HL-60/S4 (cell line): ENCODE measurements around the gene FHL2.
"Not testable (repeated sequence)": the region's sequence is repeated elsewhere in the genome, so short reads cannot be mapped to it uniquely, and the experiment has no call there.

ENCODE experiments used
- in situ Hi-C: fragments of 300-500 bp; cut with MboI; formaldehyde crosslinking; loops from 2 replicates; pipeline ENCODE4 v1.14.3; 2022; ENCODE audit warnings: low sequenced_read_pairs

Gene FHL2

DNA sequence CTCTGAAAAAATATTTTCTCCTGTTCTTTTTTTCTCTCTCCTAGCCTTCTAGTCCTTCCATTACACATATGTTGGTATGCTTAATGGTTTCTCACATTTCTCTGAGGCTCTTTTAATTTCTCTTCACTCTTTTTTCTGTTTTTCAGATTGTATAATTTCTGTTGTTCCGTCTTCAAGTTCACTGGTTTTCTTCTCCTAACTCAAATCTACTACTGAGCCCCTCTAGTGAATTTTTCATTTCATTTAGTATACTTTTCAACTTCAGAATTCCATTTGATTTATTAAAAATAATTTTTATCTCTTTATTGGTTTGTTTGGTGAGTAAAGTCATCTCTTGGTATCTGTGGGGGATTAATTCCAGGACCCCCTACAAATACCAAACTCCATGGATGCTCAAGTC is 41.7 kb downstream of the FHL2 start:
- in situ Hi-C loops = no loop called here

DNA sequence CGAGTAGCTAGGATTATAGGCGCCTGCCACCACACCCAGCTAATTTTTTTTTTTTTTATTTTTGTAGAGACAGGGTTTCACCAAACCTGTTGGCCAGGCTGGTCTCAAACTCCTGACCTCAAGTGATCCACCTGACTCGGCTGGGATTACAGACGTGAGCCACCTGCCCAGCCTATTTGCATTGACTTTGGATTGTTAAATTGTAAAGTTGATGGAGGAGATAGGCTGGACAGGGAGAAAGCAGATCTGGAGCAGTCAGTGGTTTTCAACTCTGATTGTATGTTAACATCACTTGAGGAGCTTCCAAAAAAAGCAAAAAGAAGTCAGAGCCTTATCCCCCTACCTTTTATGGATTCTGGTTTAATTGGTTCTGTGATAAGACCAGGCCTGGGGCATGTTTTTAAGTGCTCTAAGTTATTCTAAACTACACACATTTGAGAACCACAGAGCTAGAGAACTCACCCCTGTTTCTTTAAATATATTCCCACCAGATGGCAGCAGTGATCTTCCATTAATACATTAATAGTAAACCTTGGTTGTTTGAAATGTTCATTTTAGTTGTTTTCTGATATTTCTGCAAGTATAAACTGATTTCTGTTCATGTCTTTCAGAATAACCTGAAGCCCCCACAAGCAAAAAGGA is 54.0 kb downstream of the FHL2 start:
- in situ Hi-C loops = no loop called here

DNA sequence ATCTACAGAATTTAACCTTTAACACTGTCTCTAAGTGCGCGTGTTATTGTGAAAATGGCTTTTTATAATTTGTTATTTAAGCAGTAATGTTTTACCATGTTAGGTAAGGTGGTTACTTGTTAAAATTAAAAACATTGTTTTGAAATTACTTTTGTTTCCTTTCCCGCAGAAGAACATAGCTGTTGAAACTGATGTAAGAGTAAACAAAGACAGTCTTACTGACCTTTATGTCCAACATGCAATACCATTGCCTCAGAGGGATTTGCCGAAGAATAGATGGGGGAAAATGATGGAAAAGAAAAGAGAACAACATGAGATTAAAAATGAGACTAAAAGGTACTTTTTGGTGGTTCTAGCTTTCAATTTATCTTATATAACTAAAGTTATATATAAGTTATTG is 59.4 kb downstream of the FHL2 start:
- in situ Hi-C loops = no loop called here

DNA sequence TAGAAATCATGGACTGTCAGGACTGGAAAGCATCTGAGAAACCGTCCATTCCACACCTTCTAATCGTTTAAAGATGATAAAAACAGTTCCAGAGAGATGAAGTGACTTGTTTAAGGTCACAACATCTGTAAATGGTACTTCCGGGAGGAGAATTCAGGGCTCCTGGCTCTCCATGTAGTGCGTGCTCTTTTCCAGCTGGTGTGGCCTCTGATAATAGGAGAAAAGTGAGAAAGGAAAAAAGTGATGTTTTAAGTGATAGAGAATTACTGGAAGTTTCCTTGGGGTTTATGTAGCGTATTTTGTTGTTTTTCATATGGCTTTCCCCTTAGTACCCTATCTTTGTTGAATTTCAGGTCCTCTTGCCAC is 60.8 kb downstream of the FHL2 start:
- in situ Hi-C loops = no loop called here

DNA sequence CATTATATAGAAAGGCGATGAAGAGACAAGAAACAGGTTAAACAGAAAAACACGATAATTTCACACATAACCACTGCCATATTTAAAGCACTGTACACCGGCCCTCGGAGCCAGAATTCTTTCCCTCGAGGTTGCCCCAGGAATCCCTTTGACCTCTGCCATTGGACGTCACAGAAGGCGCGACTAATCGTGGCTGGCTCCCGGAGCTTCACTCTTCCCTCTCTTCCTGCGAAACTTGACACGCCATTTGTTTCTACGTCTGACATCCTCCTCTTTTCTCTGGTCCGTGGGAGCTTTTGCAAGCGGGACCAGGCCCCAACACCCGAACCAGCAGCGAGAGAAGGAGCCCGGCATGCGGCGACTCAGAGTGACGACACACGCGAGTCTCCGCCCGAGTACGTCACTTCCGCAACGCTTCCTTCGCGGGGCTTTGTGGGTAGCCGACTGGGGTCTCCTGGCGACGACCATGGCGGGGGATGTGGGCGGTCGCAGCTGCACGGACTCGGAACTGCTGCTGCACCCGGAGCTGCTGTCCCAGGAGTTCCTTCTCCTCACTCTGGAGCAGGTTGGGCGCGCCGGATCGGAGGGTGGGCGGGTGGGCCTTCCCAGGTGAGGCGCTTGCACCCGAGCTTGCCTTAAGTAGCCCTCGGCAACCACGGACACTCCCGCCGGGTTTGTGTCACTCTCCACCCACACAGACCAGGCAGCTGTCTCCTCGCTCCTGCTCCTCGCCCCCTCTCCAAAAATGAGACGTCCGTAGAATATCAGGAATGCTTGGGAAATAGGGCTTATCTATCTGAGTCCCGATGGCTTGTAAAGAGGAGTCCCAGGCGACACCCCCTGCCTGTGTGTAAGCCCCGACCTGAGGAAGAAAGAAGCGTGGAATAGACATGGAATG is 61.5 kb downstream of the FHL2 start, which contains the start of gene C2orf49:
Gene C2orf49 (plus strand): TSS at position 419 of the 898 bp plus-strand sequence. CDS start 48 bp downstream, at position 467.
- in situ Hi-C loops = no loop called here

DNA sequence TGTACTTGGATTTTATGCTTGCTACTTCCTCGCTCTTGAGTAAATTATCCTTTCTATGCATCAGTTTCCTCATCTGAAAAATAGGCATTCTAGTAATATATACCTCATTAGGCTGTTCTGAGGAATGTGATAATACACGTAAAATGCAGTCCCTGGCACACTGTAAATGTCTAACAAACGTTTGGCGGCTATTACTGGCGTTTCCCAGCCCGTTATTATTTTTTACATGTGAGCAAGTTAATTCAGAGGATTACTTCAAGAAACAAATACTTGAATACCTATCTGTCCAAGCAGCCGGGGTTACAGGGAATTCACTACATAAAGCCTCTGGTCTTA is 62.1 kb downstream of the FHL2 start:
- in situ Hi-C loops = no loop called here

DNA sequence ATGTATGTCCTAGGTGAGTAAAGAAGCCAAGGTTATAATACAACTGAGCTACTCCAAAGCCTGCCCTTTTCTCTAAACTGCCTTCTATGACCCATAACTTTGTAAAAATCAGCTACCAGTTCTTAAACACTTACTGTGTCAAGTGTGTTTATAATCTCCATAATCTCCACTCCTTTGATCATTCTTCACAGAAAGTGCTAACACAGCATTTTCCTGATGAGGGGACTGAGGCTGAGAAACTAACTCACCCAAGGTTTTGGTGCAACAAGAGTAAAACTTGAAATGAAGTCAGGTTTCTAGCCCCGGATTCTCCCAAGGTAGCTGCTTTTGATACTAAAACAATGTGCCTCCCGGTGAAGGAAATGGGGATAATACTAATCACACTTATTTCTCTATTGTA is 63.4 kb downstream of the FHL2 start:
- in situ Hi-C loops = no loop called here

DNA sequence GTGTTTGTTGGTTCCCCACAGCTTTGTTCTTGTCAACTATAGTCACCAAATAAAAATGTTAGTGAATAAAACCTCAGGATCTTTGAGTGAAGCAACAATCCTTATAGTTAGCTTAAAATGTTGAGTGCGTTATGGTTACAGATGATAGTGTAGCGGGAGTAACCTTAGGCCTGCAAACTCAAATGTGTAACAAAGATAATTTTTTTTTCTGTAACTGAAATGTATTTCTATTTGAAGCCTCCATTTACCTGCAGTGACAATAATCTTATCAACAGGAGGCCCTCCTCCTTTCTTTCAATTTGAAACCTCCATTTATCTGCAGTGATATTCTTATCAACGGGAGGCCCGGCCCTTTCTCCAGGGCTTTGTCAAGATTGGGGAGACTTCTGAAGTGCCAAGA is 64.6 kb downstream of the FHL2 start:
- in situ Hi-C loops = no loop called here

DNA sequence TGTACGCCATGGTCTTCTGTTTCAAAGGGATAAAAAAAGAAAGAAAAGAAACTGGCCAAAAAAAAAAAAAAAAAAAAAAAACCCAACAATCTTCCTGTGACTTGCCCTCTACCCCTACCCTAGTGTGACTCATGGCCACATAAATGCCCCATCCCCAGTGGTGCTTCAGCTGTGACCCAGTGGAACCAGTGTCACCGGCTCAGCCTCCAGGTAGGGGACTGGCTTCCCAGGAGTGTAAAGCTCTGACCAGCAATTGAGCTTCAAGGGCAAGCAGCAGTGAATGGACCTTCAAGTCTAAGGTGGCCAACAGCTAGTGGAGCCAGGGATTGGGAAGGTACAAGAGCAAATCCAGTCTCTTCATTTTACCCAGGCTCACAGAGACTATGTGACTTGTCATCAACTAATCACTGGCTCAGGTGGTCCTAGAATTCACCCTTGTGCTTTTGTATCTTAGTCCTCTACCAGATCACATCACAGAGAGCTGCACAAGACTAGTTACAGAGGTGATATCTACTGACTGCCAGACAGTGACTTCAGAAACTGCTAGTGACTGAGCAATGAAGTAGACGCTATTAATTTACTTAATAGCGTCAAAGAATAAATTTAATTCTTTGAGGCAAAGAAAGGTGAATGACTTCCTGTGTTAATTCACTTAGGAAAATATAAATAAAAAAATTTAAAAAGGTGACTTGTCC is 68.0 kb downstream of the FHL2 start:
- in situ Hi-C loops = no loop called here

DNA sequence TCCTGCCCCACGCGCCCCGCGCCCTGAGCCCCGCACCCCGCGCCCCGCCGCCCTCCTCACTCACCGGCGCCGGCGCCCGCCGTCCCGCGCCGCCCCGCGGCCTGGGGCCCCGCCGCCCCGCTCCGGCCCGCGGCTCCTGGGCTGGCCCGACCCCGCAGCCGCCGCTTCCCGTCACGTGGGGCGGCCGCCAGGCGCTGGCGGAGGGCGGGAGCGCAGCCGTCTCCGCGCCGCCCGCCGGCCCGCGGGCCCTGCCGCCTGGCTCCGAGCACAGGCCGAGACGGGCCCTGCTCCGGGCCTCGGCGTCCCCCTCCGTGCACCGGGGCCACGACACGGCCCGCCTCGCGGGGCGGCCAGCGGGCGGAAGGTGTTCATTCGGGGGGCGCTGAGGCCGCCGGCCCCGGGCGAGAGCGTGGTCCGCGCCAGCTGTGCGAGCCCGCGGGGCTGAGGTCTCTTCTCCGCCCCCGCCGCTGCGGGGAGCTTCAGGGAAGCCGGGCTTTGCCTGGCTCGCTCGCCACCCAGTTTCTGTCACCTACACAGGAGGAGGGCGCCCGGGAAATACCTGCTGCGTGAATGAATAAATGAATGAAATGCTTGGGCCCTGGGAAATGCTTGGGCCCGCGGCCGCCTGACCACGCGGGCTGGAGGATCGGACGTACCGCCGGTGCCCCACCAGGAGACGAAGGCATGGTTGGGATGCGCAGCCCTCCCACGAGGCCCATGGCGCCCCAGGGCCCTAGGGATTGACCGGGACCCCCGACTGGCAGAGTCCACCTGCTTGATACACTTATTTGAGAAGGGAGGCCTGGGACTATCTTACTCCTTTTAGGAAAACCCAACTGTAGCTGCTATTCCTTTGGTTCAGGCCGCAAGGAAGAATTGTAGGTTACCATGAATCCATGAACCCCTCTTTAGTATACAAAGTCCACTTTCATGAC is 69.0 kb downstream of the FHL2 start, which contains the start of gene TGFBRAP1:
Gene TGFBRAP1 (minus strand): TSS at position 175 of the 935 bp plus-strand sequence. CDS start 21,434 bp downstream, outside the sequence.
- in situ Hi-C loops = no loop called here

DNA sequence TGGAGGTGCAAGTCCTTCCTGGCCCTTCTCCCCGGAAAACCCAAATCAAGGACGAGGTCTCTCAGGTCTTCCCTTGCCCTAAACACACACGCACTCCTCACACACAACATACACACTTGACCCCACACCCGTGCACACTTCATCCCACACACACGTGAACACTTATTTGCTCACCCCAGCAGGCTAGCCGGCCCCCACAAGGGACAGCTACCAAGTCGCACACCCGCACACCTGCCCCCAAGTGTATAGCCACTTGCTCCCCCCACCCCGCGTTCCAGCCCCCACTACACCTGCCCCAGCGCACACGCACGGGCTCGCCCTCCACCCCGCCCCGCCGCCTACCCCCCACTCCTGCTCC is 69.7 kb downstream of the FHL2 start:
- in situ Hi-C loops = no loop called here

DNA sequence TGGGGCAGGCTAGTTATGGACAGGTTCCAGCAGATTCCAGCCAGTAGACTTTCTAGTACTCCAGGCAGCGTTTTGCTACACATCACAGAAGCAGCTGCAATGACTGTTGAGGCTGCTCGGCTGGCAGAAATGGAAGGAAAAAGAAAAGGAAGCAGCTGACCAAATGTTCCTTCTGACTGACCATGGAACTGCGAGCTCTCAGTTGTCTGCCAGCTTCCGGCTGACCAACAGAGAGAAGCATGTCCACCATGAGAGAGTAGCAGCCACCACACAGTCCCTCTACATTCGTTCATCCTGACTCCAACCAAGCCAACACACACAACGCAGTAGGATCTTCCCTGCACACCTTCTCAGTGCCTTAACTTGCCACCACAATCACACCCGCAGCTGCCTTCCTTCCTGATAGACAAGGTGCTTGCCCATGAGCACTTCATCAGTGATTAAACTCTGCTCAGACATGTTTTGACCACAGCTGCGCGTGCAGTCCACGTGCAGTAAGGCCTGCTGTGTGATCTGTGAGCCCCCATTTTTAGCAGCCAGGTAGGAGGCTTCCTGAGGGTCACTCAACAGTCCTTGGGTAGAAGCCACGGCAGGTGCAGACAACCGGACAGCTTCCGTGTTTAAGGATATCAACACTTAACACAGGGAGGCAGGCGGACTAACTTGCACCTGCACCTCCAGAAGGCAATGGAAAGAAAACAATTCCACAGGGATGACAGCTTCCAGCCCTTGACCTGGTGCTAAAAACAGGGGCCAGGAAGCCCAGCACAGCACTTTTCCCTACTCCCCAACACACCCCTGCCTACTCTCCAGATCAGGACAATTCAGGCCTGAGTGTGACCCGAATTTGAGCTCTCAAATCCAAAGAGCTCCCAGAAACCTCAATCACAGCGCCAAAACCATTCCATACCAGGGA is 70.3 kb downstream of the FHL2 start:
- in situ Hi-C loops = no loop called here

DNA sequence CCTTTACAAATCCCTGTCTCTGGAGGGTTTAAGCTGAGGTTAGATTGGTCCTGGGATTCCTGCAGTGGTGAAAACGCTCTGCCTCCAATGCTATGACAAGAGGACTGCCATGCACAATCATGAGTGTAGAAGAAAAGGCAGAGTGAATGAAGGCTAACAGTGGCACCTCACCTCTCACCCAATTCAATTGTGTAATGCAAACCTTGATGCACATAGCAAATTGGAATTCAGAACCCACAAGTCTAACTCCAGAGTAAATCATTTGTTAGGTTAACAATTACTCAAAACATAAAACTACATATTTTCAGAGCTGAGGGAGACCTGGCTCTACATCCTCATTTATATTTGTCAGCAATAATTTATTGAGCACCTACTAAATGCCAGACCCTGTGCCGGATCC is 71.2 kb downstream of the FHL2 start:
- in situ Hi-C loops = no loop called here

DNA sequence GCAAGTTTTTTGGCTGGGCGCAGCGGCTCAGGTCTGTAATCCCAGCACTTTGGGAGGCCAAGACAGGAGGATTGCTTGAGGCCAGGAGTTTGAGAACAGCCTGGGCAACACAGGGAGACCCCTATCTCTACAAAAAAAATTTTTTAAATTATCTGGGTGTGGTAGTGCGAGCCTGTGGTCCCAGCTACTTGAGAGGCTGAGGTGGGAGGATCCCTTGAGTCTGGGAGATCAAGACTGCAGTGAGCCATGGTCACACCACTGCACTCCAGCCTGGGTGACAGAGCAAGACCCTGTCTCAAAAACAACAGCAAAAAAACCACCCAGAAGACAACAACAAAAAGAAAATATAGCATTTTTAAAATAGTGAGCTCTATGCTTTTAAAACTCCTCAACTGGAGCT is 71.6 kb downstream of the FHL2 start:
- in situ Hi-C loops = not testable (repeated sequence)

DNA sequence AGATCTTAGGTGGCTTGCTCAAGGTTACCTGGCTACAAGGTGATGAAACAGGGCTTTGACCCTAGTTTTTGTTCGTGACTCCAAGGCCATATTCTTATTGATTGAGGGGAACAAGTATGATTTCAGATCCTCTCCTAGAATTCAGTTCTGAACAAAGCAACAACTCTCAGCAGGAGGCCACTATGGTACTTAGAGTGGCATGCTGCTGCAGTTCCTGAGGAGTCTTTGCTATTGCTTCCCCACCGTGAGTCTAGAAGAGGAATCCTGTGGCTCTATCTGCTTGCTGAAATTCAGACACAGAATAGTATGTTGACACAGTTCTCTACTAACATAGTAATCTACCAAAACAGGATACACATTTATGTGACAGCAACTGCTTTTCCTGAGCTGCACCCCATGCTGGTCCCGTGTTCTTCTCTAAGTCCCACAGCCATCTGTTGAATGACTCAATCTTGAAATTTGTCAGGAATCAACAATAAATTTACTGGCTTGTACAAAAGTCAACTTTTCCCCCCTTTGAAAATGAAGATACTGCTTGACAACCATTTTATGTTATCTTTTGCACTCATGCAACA is 73.4 kb downstream of the FHL2 start:
- in situ Hi-C loops = no loop called here

DNA sequence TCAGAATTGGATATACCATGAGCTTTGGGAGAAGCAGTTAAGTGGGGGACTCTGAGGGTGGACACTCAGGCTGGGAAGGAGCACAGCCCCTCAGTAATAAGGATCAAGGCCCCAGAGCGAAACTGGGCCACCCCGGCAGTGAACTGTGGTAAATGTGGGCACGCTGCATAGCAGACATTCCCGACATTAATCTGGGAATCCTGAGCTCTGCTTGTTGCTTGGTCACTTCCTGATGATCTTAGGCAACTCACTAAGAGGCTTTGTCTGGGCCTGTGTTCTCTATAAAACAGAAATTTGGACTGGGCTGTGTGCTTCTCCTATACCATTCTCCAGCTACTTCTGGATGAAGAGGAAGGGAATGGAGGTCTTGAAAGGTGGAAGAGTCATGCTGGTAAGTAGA is 74.1 kb downstream of the FHL2 start:
- in situ Hi-C loops = no loop called here

DNA sequence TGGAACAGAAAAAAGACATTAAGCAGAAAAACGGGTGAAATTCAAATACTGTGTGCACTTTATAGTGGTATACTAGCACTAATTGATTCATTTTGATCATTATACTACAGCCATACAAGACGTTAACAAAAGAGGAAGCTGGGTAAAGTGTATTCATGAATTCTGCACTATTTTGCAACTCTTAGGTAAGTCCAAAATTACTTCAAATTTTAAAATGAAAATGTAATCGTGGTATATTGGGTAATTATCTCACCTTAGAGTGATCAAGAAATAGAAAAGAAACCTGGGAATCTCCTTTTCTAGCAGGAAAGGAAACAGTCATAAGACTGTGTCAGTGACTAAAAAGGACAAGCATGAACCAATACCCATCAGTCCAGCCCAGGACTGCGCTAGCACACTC is 74.8 kb downstream of the FHL2 start:
- in situ Hi-C loops = no loop called here

DNA sequence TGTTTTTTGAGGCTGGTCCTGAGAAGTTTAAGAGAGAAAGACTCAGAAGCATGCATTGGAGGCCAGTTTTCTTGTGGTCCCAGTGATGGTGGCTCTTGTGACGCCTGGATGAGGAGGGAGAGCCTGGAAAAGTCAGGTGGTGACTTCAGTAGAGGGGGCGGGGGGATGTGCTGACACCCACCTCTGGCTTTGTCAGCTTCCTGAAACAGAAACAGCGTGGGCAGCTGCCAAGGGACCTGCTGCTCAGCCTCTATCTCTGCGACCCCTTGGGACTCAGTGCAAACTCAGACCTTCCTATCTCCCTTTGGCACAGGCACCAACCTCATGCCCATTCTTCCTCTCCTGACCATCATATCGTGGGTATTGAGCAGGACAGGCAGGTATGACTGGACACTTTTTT is 75.7 kb downstream of the FHL2 start:
- in situ Hi-C loops = no loop called here

DNA sequence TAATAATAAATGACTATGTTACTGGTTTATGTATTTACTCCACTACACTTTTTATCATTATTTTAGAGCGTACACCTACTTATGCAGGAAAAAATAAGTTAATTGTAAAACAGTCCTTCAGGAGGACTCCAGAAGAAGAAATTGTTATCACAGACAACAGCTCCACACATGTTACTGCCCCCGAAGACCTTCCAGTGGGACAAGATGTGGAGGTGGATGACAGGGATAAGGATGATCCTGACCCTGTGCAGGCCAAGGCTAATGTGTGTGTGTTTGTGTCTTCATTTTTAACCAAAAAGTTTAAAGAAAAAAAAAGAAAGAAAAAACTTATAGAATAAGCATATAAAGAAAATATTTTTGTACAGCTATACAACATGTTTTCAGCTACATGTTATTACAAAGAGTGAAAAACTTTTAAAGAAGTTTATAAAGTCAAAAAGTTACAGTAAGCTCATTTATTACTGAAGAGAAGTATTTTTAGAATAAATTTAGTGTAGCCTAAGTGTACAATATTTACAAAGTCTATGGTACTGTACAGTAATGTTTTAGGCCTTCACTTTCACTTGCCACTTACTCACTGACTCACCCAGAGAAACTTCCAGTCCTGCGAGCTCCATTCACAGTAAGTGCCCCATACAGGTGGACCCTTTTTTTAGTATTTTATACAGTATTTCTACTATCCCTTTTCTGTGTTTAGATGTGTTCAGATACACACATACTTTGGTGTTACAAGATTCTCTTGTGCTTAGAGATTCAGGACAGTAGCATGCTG is 76.8 kb downstream of the FHL2 start:
- in situ Hi-C loops = no loop called here
